HL-60/S4 treated with phorbol 12-myristate 13-acetate at 8.2 ng/mL for 4 days and 3 days (cell line): ENCODE measurements around the gene GPR37.

Source experiments
- in situ Hi-C: fragments of 300-500 bp; cut with MboI; formaldehyde crosslinking; loops from 2 replicates; pipeline ENCODE4 v1.15.0; 2022; ENCODE audit warnings: low sequenced_read_pairs

Gene GPR37

GRCh38 chr7:124781418-124781817, 15.8 kb upstream of the GPR37 start:
- in situ Hi-C loops: no loop called here

- in situ Hi-C loops: no loop called here
Measured at GRCh38 chr7:124780608-124781007, 15.0 kb upstream of the GPR37 start.

- in situ Hi-C loops: no loop called here
Measured at GRCh38 chr7:124780056-124780455, 14.5 kb upstream of the GPR37 start.

DNA sequence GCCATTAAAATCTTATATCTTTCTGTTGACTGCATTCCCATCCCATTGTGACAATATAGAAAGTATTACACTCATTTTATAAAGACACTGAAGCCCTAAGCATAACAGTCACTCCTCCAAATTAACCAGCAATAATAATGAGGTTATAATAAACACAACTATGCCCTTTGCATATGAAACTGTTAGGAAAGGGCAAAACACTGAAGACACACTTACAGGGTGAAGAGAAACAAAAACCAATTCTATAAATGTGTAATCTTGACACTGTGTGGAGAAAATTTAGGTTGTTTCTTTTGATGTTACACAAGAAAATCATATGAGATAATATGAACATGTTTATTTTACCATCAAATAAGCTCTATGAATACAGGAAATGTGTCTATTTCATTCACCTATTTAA, 14.0 kb upstream of the GPR37 start:
- in situ Hi-C loops: no loop called here

- in situ Hi-C loops: no loop called here
Measured at GRCh38 chr7:124779194-124779593, 13.6 kb upstream of the GPR37 start.

- in situ Hi-C loops: no loop called here
Measured at GRCh38 chr7:124777268-124777667, 11.7 kb upstream of the GPR37 start.

GRCh38 chr7:124776153-124776552, 10.6 kb upstream of the GPR37 start:
- in situ Hi-C loops: no loop called here

DNA sequence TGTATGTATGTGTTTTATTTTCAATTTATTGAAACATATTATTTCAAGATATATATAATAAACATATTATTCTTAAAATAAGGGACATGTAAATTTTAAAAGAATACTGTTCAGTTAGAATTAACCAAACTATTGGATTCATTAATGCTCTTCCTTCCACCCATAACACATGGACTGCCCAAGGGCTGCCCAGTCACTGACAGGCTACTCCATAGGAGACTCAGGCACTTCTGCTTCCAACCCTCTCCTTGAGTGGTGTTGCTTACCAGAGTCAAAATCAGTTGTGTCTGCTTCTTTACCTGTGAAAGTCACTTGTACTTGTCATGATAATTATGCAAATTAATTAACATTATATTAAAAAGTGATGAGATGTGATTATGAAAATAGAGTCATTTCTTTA, 9.8 kb upstream of the GPR37 start:
- in situ Hi-C loops: no loop called here

DNA sequence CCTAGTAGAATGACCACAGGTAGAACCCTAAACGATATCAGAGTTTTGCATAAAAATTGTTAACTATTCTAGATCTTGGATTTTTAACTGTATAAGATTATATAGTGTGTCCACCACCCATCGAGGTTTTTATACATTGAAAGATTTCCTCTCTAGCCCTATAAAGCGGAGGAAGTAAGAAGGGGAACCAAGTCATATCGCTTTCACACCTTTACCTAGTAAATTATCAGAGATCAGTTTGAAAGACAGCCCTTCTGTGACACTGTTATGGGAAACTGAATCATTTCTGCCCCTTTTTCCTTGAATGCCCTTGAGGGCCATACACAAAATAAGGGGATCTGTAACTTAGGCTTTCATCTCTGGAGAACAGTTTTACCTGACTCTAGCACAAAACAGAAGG, 8.3 kb upstream of the GPR37 start:
- in situ Hi-C loops: no loop called here

DNA sequence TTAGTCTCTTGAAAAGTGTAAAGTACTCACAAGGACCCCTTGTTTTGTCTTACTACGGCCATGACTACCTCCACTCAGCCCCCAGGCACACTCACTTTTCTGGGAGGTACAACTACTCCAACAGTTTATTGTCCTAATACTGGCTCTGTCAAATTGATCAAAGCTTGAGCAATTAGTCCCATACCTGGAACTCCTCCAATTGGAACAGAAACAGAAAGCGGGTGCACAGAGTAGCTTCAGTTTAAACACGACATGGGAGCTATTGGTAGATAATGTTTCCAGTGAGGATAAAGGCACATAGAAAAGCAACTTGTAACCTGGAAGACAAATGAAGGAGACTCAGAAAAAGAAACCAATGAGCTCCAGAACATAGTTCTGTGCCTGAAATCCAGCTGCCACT, 7.7 kb upstream of the GPR37 start:
- in situ Hi-C loops: no loop called here

DNA sequence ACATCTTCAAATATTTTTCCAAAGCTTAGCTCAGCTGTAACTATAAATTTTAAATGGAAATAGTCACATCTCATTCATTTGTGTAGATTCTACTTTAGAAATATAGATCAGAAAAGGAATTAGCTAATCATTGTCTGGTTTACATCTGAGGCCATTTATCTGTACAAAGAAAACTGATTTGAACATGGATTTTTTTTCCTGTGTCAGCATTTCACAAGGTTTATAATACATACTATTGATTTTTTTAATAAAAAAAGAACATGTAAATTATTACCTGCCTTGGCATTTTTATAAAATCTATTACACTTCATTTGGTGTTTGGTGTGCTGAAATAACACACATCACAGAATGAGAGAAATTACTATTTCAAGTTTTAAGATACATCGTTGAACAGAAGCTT, 3.5 kb upstream of the GPR37 start:
- in situ Hi-C loops: no loop called here

DNA sequence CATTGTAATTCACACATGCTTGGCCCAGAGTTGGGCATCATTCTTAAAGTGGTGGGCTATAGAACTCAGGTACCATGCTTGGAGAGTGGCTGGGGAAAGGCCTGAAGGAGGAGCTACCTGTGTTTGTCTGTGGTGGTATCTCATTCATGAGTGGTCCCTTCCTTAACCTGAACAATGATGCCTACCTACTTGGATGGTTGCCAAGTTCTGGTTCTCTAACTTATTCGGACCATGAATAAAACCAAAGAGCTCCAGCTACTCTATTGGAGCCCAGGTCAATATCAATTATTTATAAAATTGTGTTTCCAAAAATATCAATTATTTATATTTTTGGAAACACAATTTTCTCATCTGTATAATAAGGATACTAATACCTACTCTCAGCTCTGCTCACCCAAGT, 2.9 kb upstream of the GPR37 start:
- in situ Hi-C loops: no loop called here

GRCh38 chr7:124764847-124765400, 668 bp downstream of the GPR37 start:
- in situ Hi-C loops: no loop called here

DNA sequence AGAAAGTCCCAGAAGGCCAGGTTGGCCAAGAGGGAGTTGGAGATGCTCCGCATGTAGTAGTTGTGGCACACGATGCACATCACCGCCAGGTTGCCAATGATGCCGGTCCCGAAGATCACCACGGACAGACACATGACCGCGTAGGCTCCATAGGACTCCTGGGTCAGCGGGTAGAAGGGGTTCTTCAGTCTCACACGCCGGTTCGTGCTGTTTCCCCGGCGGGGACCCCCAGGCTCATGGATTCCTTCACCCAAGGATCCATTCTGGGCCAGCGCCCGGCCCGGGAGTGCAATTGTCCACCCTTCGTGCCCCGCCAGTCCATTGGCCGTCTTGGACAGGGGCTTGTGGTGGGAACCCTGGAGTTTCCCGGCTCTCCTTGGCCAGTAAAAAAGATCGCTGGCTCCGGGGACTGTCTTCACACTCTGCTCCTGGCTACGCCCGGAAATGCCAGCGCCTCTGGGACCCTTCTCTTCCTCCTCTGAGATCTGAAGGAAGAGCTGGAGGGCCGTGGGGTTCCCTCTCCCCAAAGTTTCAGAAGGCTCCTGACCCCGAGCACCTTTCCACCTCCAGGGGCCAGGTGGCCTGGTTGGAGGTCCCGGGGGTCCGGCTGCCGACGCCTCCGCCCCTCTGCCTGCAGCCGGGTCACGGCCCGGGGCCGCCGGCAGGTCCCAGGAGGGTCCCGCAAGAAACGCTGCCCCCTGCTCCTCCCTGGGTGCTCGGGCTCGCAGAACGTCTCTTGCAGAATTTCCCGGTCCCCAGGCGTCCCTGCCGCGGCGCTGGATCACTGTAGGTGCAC, 1.3 kb downstream of the GPR37 start:
- in situ Hi-C loops: no loop called here

DNA sequence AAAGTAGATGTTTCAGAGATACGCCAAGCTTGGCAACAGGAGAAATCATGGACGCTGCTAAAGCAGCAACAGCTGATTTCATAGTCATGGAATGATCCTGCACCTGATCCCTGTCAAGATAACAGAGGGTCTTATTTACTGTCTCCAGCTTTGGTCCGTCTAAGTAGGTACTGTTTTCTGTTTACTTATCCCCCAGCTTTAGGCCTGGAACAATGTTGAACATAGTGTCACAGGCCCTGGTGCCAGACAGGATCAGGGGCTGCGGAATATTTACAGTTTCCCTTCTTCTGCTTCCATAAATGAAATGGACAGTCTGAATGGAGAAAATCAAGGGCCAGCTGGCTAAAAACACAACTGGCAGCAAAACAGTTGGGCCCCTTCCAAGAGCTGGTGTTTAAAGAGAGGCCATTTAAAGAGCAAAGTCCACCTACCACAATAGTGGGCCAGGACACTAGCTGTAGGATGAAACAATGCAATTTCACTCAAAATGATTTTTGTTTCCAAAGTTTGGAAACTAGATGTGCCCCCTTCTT, 2.9 kb downstream of the GPR37 start:
- in situ Hi-C loops: no loop called here

DNA sequence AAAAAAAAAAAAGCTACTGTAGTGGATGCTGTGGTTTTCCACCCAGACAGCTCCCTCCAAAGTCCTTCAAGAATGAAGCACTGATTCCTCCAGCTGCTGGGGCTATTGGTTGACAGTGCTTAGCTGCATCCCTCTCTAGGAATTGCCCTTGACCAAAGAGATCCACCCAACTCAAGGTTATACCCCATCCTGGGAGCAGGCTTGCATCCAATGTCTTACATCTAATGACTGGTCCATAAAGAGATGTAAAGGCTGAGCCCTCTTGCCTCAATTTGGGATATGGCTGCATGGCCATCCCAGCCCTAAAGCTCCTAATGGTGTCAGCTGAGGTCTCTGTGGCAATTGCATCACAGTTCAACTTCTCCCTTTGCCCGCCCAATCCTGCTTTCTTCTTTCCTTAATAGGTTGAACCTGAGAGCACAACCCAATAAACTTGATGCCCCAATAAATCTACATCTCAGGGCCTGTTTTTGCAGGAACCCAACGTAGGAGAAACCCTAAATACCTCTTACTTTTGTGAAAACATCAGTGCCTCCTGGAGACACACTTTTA, 4.4 kb downstream of the GPR37 start:
- in situ Hi-C loops: no loop called here

DNA sequence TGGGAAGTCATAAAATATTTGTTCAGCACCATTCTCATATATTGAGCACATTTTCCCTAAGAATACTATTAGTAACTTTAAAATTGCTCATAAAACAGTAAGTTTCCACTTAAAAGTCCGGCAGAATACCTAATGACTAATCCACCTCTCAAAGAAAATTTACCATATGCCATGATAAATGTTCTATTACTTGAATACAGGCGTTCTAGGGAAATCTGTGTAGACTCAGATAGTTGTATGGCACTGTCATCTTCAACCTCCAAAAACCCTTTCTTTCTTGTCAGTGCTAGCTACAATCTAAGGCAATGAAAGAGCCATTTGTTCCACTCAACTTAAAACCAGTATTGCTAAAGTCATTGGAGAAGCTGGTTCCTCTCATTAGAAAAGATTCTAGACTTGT, 7.3 kb downstream of the GPR37 start:
- in situ Hi-C loops: no loop called here

DNA sequence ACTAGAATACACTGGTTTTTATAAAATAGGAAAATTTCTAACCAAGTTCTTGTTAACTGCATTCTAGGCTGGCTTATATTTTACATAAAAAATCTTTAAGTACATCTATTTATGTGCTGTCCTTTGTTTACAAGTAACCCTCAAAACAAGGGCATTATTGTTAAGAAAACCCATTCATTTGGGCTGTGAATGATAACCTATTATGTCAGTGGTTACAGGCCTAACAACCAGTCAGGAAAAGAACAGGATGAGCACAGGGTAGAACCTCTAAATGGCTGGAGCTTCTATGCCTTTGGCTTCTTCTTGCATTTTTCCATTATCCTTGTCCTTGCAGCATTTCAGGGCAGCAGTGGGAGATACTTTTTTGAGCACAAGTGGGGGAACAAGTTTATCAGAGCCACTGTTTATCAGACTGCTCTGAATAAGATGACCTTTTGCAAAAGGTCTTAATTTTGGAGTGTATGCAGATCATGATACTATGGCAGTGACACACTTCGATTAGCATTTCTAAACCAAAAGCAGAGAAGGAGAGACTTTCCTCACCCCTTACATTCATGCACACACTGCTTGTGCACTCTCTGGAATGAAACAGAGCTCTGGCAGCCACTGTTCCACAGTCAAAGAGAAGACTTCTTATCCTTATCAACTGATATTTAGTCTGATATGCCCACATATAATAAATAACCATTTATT, 10.9 kb downstream of the GPR37 start:
- in situ Hi-C loops: no loop called here

GRCh38 chr7:124752310-124752709, 13.3 kb downstream of the GPR37 start:
- in situ Hi-C loops: no loop called here

- in situ Hi-C loops: no loop called here
Measured at GRCh38 chr7:124751027-124751426, 14.6 kb downstream of the GPR37 start.

- in situ Hi-C loops: no loop called here
Measured at GRCh38 chr7:124747072-124747471, 18.5 kb downstream of the GPR37 start.

- in situ Hi-C loops: no loop called here
Measured at GRCh38 chr7:124738639-124739038, 27.0 kb downstream of the GPR37 start.
